Measurements from ENCODE around the gene TKTL1.

The TKTL1 gene

GRCh38 chrX:154317391-154317995 lies 21.9 kb downstream of the TKTL1 start:
- Histone ChIP-seq H4K20me1 (ENCODE audit: insufficient read depth, low read length) (no peaks in the 10 kb centered on the region), H3K4me1 (ENCODE audit: low read length) (peaks cover 14% of the 10 kb centered on the region), H3K36me3 (replicated peaks; ENCODE audit: low read depth, low read length) (no peaks in the 10 kb centered on the region), H3K9me3 (ENCODE audit: insufficient read depth, low read length) (no peaks in the 10 kb centered on the region), H3K79me2 (ENCODE audit: low read length) (no peaks in the 10 kb centered on the region), H3K4me2 (ENCODE audit: low read length) (peak overlapping the region; percentile 36; the same call in 1 of the 2 replicates), H3K4me3 (ENCODE audit: low read length) (no peak overlapping the region), H3K27me3 (ENCODE audit: low read depth, low read length) (peaks cover 15% of the 10 kb centered on the region; the same call in 1 of the 2 replicates), H2AFZ (ENCODE audit: low read depth, low read length) (peak overlapping the region; percentile 29; the same call in 1 of the 2 replicates), H3K9ac (ENCODE audit: low read length) (no peak overlapping the region), H3K27ac (ENCODE audit: low read length) (no peak overlapping the region)
- TF ChIP-seq EZH2phosphoT487 (IDR thresholded peaks at IDR 0.05; ENCODE audit: low read depth) (no peak), CTCF (IDR thresholded peaks at IDR 0.05; ENCODE audit: low read depth, low read length) (peak; percentile 45)

- TF ChIP-seq EZH2phosphoT487 (IDR thresholded peaks at IDR 0.05; ENCODE audit: low read depth) = no peak
- Histone ChIP-seq H3K9ac (ENCODE audit: low read length) (no peak overlapping the region), H3K9me3 (ENCODE audit: insufficient read depth, low read length) (no peaks in the 10 kb centered on the region), H3K4me3 (ENCODE audit: low read length) (no peak overlapping the region), H3K36me3 (replicated peaks; ENCODE audit: low read depth, low read length) (no peaks in the 10 kb centered on the region), H3K4me1 (ENCODE audit: low read length) (peaks cover 14% of the 10 kb centered on the region), H3K27me3 (ENCODE audit: low read depth, low read length) (peaks cover 35% of the 10 kb centered on the region), H3K4me2 (ENCODE audit: low read length) (no peak overlapping the region), H3K27ac (ENCODE audit: low read length) (no peak overlapping the region), H3K79me2 (ENCODE audit: low read length) (no peaks in the 10 kb centered on the region), H4K20me1 (ENCODE audit: insufficient read depth, low read length) (no peaks in the 10 kb centered on the region), H2AFZ (ENCODE audit: low read depth, low read length) (no peak overlapping the region)
These were observed 24.8 kb downstream of the TKTL1 start for GRCh38 chrX:154320406-154320805.

GRCh38 chrX:154321152-154321551 lies 25.6 kb downstream of the TKTL1 start:
- Histone ChIP-seq H3K9ac (ENCODE audit: low read length) (no peak overlapping the region), H3K27me3 (ENCODE audit: low read depth, low read length) (peaks cover 40% of the 10 kb centered on the region), H4K20me1 (ENCODE audit: insufficient read depth, low read length) (no peaks in the 10 kb centered on the region), H2AFZ (ENCODE audit: low read depth, low read length) (no peak overlapping the region), H3K9me3 (ENCODE audit: insufficient read depth, low read length) (no peaks in the 10 kb centered on the region), H3K4me1 (ENCODE audit: low read length) (peaks cover 14% of the 10 kb centered on the region), H3K79me2 (ENCODE audit: low read length) (no peaks in the 10 kb centered on the region), H3K4me3 (ENCODE audit: low read length) (peak overlapping the region; percentile 50), H3K4me2 (ENCODE audit: low read length) (peak overlapping the region; percentile 72), H3K27ac (ENCODE audit: low read length) (no peak overlapping the region), H3K36me3 (replicated peaks; ENCODE audit: low read depth, low read length) (no peaks in the 10 kb centered on the region)
- TF ChIP-seq CTCF (IDR thresholded peaks at IDR 0.05; ENCODE audit: low read depth, low read length) (no peak), EZH2phosphoT487 (IDR thresholded peaks at IDR 0.05; ENCODE audit: low read depth) (no peak)

- Histone ChIP-seq H3K36me3 (replicated peaks; ENCODE audit: low read depth, low read length) (no peaks in the 10 kb centered on the region), H3K79me2 (ENCODE audit: low read length) (no peaks in the 10 kb centered on the region), H3K27me3 (ENCODE audit: low read depth, low read length) (peaks cover 43% of the 10 kb centered on the region), H3K9me3 (ENCODE audit: insufficient read depth, low read length) (no peaks in the 10 kb centered on the region), H2AFZ (ENCODE audit: low read depth, low read length) (no peak overlapping the region), H3K27ac (ENCODE audit: low read length) (no peak overlapping the region), H4K20me1 (ENCODE audit: insufficient read depth, low read length) (no peaks in the 10 kb centered on the region), H3K4me3 (ENCODE audit: low read length) (peak overlapping the region; percentile 50), H3K4me2 (ENCODE audit: low read length) (peak overlapping the region; percentile 72), H3K9ac (ENCODE audit: low read length) (no peak overlapping the region), H3K4me1 (ENCODE audit: low read length) (peaks cover 14% of the 10 kb centered on the region)
- TF ChIP-seq EZH2phosphoT487 (IDR thresholded peaks at IDR 0.05; ENCODE audit: low read depth) = no peak
- TF ChIP-seq CTCF (IDR thresholded peaks at IDR 0.05; ENCODE audit: low read depth, low read length) = peak; percentile 50
These were observed 26.0 kb downstream of the TKTL1 start for GRCh38 chrX:154321594-154321993.

Measured in OCI-LY3 (cell line).